Testis (tissue), 3 donors: ENCODE results near the gene WNT4. TPM values are rescaled to one million over a fixed set of nuclear protein-coding genes. Genes with fewer than 3 reads are reported as not detected.

ENCODE experiments used
- DNase-seq: peaks from one replicate; pipeline ENCODE4 v3.0.0-alpha.2; 2019
- H3K27ac ChIP-seq, 2 donors: fragments of 200-600 bp; sonication (generic); one replicate each; pipeline ENCODE4 v1.5.1; 2019
- H3K27me3 ChIP-seq: fragments of 200-600 bp; sonication (generic); one replicate; pipeline ENCODE4 v1.5.1; 2019
- H3K36me3 ChIP-seq: fragments of 200-600 bp; sonication (generic); one replicate; pipeline ENCODE4 v1.5.1; 2017; ENCODE audit warnings: low read depth; ENCODE audit errors: missing control alignments
- H3K4me1 ChIP-seq: fragments of 200-600 bp; sonication (generic); one replicate; pipeline ENCODE4 v1.5.1; 2019
- H3K4me3 ChIP-seq, 2 donors: fragments of 200-600 bp; sonication (generic); one replicate each; pipeline ENCODE4 v1.5.1; 2017 to 2019
- H3K9me3 ChIP-seq: fragments of 200-600 bp; sonication (generic); one replicate; pipeline ENCODE4 v1.5.1; 2017
- CTCF ChIP-seq, 3 experiments: fragments of 450-650 bp in 2 of 3; fragments of 200-600 bp in 1 of 3; sonication (generic) in 1 of 3; IDR thresholded peaks; one replicate each; pipeline ENCODE4 v1.5.1; 2016 to 2019; ENCODE audit warnings: antibody characterized with exemption in 3 of 3, mild to moderate bottlenecking in 2 of 3, moderate library complexity in 1 of 3
- POLR2A ChIP-seq: fragments of 450-650 bp; IDR thresholded peaks from one replicate; pipeline ENCODE4 v1.6.1; 2017; ENCODE audit warnings: antibody characterized with exemption, mild to moderate bottlenecking, moderate library complexity
- WGBS, 2 donors: methylation state at CpG; one replicate each; pipeline ENCODE4 v1.1.5; 2018; 5-methylcytosine and 5-hydroxymethylcytosine counted together
- intact Hi-C: fragments of 100-400 bp; cut with DNase I; formaldehyde crosslinking; loops from one replicate; pipeline ENCODE4 v1.15.1; 2023; ENCODE audit warnings: low total_unique reads
- polyA plus RNA-seq: library from polyadenylated mRNA; stranded (reverse); fragments of 350-450 nt; fragmentation: Illumina TruSeq; extraction: RNeasy Lipid Tissue Mini Kit (QIAGEN cat#74804); gene quantifications from one replicate; pipeline ENCODE4 v1.2.3, GENCODE V29; 2014; ENCODE audit warnings: low read depth, low replicate concordance; ENCODE audit not compliant: insufficient read depth
- total RNA-seq, 2 donors: library from RNA; depleted of rRNA; stranded (reverse); fragments of >200 nt; gene quantifications; one replicate each; pipeline ENCODE4 v1.2.3, GENCODE V29; 2016

The WNT4 gene
- total and polyA plus RNA-seq, 3 donors from 2014 or later, result 0.55 to 3.2 (median 0.74) TPM

GRCh38 chr1:22101199-22101598, 41.7 kb downstream of the WNT4 start:
- no peak for TF ChIP-seq CTCF (IDR thresholded peaks at IDR 0.05)
- no peak for TF ChIP-seq POLR2A
- intact Hi-C loops, result no loop called here
- no peaks in the 10 kb centered on the region for H3K4me1 ChIP-seq
- H3K36me3 ChIP-seq, result no peaks in the 10 kb centered on the region
- 38 to 45% methylated on average over 1 of the region's 1 CpG for WGBS, 2 donors
- no peaks in the 10 kb centered on the region for H3K27me3 ChIP-seq
- H3K4me3 ChIP-seq, result no peak overlapping the region
- DNase-seq, result no peak
- H3K27ac ChIP-seq, result no peak overlapping the region
- H3K9me3 ChIP-seq, result no peaks in the 10 kb centered on the region

- H3K9me3 ChIP-seq, result no peaks in the 10 kb centered on the region
- 86 to 92% methylated on average over 3 of the region's 3 CpGs for WGBS, 2 donors
- H3K4me1 ChIP-seq, result no peaks in the 10 kb centered on the region
- no peak for DNase-seq
- H3K36me3 ChIP-seq, result no peaks in the 10 kb centered on the region
- intact Hi-C loops, result no loop called here
- no peak overlapping the region for H3K4me3 ChIP-seq
- no peaks in the 10 kb centered on the region for H3K27me3 ChIP-seq
- TF ChIP-seq CTCF (IDR thresholded peaks at IDR 0.05), result no peak
- TF ChIP-seq POLR2A, result no peak
- no peak overlapping the region for H3K27ac ChIP-seq
These were observed 42.7 kb downstream of the WNT4 start for GRCh38 chr1:22100168-22100567.

GRCh38 chr1:22098752-22099151, 44.1 kb downstream of the WNT4 start:
- Histone ChIP-seq H3K36me3 (no peaks in the 10 kb centered on the region), H3K9me3 (no peaks in the 10 kb centered on the region), H3K27ac (no peak overlapping the region), H3K4me1 (no peaks in the 10 kb centered on the region), H3K27me3 (no peaks in the 10 kb centered on the region), H3K4me3 (no peak overlapping the region)
- intact Hi-C loops, result no loop called here
- no peak for TF ChIP-seq CTCF (IDR thresholded peaks at IDR 0.05)
- TF ChIP-seq POLR2A, result no peak
- no peak for DNase-seq
- 91 to 95% methylated on average over 5 to 10 of the region's 10 CpGs for WGBS, 2 donors

- intact Hi-C loops, result no loop called here
- Histone ChIP-seq H3K36me3 (no peaks in the 10 kb centered on the region), H3K9me3 (no peaks in the 10 kb centered on the region), H3K4me1 (no peaks in the 10 kb centered on the region), H3K27me3 (no peaks in the 10 kb centered on the region), H3K27ac (no peak overlapping the region), H3K4me3 (no peak overlapping the region)
- no peak for TF ChIP-seq POLR2A
- TF ChIP-seq CTCF (IDR thresholded peaks at IDR 0.05), result no peak
- 66 to 76% methylated on average over 3 of the region's 3 CpGs for WGBS, 2 donors
- no peak for DNase-seq
These were observed 46.4 kb downstream of the WNT4 start for GRCh38 chr1:22096463-22096862.

GRCh38 chr1:22096036-22096435, 46.9 kb downstream of the WNT4 start:
- no peaks in the 10 kb centered on the region for H3K27me3 ChIP-seq
- no peak for DNase-seq
- WGBS, 2 donors, result 90 to 92% methylated on average over 5 of the region's 5 CpGs
- H3K4me3 ChIP-seq, result no peak overlapping the region
- no peak for TF ChIP-seq CTCF (IDR thresholded peaks at IDR 0.05)
- no peak for TF ChIP-seq POLR2A
- no peaks in the 10 kb centered on the region for H3K9me3 ChIP-seq
- no peaks in the 10 kb centered on the region for H3K4me1 ChIP-seq
- H3K36me3 ChIP-seq, result no peaks in the 10 kb centered on the region
- intact Hi-C loops, result no loop called here
- H3K27ac ChIP-seq, result no peak overlapping the region
